Gastrocnemius medialis (tissue), 4 donors: ENCODE measurements around the gene EXOC3L4. TPM values are rescaled to one million over a fixed set of nuclear protein-coding genes. Genes with fewer than 3 reads are reported as not detected.

Experiments
- ATAC-seq, 2 donors: fragments of 150-250 bp; one replicate each; pipeline ENCODE4 v1.9.1; 2016
- DNase-seq, 2 donors: peaks; one replicate each; pipeline ENCODE4 v3.0.0-alpha.2; 2019
- H3K27ac ChIP-seq, 4 donors: fragments of 200-600 bp; sonication (generic); 1 replicate in 1 of 4; 2 replicates in 3 of 4; pipeline ENCODE4 v1.5.1; 2016 to 2018; ENCODE audit warnings: mild to moderate bottlenecking in 2 of 4, moderate library complexity in 1 of 4
- H3K27me3 ChIP-seq, 3 donors: fragments of 200-600 bp; sonication (generic) in 2 of 3; 1 replicate in 1 of 3; 2 replicates in 2 of 3; pipeline versions ENCODE4 v1.5.1 to v1.6.0; 2016 to 2019; ENCODE audit warnings: mild to moderate bottlenecking in 1 of 3, moderate library complexity in 1 of 3
- H3K36me3 ChIP-seq, 2 donors: fragments of 200-600 bp; sonication (generic) in 1 of 2; one replicate each; pipeline ENCODE4 v1.5.1; 2017 to 2018
- H3K4me1 ChIP-seq, 2 donors: fragments of 200-600 bp; sonication (generic) in 1 of 2; one replicate each; pipeline ENCODE4 v1.5.1; 2016 to 2017; ENCODE audit warnings: mild to moderate bottlenecking in 2 of 2
- H3K4me3 ChIP-seq, 4 donors: fragments of 200-600 bp; sonication (generic) in 3 of 4; 1 replicate in 1 of 4; 2 replicates in 3 of 4; pipeline ENCODE4 v1.5.1; 2016 to 2019; ENCODE audit warnings: mild to moderate bottlenecking in 2 of 4
- H3K9me3 ChIP-seq, 3 donors: fragments of 200-600 bp; sonication (generic) in 2 of 3; 1 replicate in 1 of 3; 2 replicates in 2 of 3; pipeline ENCODE4 v1.5.1; 2016 to 2019
- POLR2A ChIP-seq, 2 donors: fragments of 450-650 bp; IDR thresholded peaks; one replicate each; pipeline ENCODE4 v1.6.1; 2017; ENCODE audit warnings: antibody characterized with exemption in 2 of 2, mild to moderate bottlenecking in 2 of 2, moderate library complexity in 2 of 2
- in situ Hi-C, 4 donors: fragments of 200-750 bp; cut with MboI; loops; one replicate each; pipeline versions ENCODE4 v1.15.0 to v1.8.0; 2017; ENCODE audit warnings: low sequenced_read_pairs in 4 of 4
- intact Hi-C: fragments of 100-400 bp; cut with DNase I; formaldehyde crosslinking; loops from one replicate; pipeline ENCODE4 v1.15.1; 2023; ENCODE audit warnings: low total_unique reads
- total RNA-seq, 4 donors: library from RNA; depleted of rRNA; stranded (reverse); fragments of >200 nt; gene quantifications; one replicate each; pipeline versions ENCODE4 v1.1.0 to v1.2.3, GENCODE V29; 2016
- TF ChIP-seq, protein P1 (sequence below), 5 experiments: fragments of 450-650 bp in 3 of 5; fragments of 200-600 bp in 2 of 5; sonication (generic) in 2 of 5; IDR thresholded peaks in 4 of 5; conservative IDR thresholded peaks in 1 of 5; 1 replicate in 4 of 5; 2 replicates in 1 of 5; pipeline ENCODE4 v1.5.1; 2016 to 2019; ENCODE audit warnings: antibody characterized with exemption in 5 of 5, mild to moderate bottlenecking in 3 of 5, moderate library complexity in 3 of 5

EXOC3L4 gene
- total RNA-seq, 4 donors from 2014 or later: 0.35 to 2.4 TPM; not detected in 2

DNA sequence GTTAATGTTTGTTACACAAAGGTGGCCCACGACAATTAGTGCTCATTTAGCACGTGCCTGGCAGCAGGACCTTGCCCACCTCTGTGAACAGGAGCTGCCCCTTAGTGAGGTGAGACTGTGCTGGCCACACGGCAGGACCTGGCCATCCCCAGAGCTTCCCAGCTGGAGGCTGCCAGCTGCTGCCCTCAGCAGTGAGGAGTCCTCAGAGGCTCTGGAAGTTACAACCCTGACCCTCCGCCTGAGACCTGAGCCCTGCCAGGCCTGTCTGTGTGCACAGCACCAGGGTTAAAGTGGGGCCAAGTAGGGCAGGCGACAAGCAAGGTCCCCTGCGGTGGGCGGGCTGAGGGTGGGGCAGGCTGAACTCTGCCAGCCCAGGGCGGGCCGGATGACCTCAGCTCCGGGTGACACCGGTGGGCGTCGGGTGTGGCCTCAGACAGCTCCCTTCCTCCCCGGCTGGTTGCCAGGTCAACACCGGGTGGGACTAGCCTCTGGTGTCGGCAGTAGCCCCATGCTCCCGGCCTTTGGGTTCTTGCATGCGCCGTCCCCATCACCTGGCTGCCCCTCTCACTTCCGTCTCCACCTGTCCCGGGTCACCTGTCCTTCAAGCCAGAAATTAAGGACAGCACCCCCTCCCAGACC is 19.7 kb upstream of the EXOC3L4 start:
- Histone ChIP-seq H3K9me3 (no peaks in the 10 kb centered on the region), H3K4me3 (peak overlapping the region; percentile 48 to 65 (median 52)), H3K27me3 (no peaks in the 10 kb centered on the region), H3K36me3 (no peaks in the 10 kb centered on the region), H3K27ac (peak overlapping the region; percentile 42 to 69 (median 59)), H3K4me1 (peaks cover 8 to 17% of the 10 kb centered on the region in 2 donors)
- in situ Hi-C loops: loop anchor here in 1 of 4 donors (25.0 kb wide), 1 partner anchor 212 kb away; no protein-coding TSS in a partner anchor
- TF ChIP-seq, protein P1, sequence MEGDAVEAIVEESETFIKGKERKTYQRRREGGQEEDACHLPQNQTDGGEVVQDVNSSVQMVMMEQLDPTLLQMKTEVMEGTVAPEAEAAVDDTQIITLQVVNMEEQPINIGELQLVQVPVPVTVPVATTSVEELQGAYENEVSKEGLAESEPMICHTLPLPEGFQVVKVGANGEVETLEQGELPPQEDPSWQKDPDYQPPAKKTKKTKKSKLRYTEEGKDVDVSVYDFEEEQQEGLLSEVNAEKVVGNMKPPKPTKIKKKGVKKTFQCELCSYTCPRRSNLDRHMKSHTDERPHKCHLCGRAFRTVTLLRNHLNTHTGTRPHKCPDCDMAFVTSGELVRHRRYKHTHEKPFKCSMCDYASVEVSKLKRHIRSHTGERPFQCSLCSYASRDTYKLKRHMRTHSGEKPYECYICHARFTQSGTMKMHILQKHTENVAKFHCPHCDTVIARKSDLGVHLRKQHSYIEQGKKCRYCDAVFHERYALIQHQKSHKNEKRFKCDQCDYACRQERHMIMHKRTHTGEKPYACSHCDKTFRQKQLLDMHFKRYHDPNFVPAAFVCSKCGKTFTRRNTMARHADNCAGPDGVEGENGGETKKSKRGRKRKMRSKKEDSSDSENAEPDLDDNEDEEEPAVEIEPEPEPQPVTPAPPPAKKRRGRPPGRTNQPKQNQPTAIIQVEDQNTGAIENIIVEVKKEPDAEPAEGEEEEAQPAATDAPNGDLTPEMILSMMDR (IDR thresholded peaks at IDR 0.05 in 4 of 5, conservative IDR thresholded peaks at IDR 0.05 in 1 of 5): no peak
- no peak for TF ChIP-seq POLR2A (IDR thresholded peaks at IDR 0.05)
- DNase-seq (peak in 1 of 2 donors; percentile 51), ATAC-seq (peak in 1 of 2 donors; percentile 16)
- intact Hi-C loops: loop anchor here (1.0 to 5.0 kb wide), 2 partner anchors 52 to 217 kb away; no protein-coding TSS in a partner anchor

DNA sequence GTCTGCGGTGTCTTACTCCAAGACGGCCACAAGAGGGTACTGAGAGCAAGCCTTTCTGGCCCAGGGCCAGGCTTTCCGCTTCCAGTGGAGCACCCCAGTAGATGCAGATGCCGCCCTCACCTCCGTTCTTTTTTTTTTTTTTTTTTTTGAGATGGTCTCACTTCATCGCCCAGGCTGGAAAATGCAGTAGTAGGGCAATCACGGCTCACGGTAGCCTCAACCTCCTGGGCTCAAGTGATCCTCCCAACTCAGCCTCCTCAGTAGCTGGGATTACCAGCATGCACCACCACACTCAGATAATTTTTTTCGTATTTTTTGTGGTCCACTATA is 16.1 kb upstream of the EXOC3L4 start:
- ATAC-seq: peak; percentile 54 to 59
- H3K27ac ChIP-seq: no peak overlapping the region
- in situ Hi-C loops: loop anchor here in 1 of 4 donors (25.0 kb wide), 1 partner anchor 209 kb away; no protein-coding TSS in a partner anchor
- peaks cover 0 to 5% (median 2%) of the 10 kb centered on the region in 3 donors for H3K27me3 ChIP-seq
- no peaks in the 10 kb centered on the region for H3K36me3 ChIP-seq
- H3K9me3 ChIP-seq: no peaks in the 10 kb centered on the region
- intact Hi-C loops: loop anchor here (5.0 kb wide), 1 partner anchor 49 kb away; no protein-coding TSS in a partner anchor
- no peak overlapping the region for H3K4me3 ChIP-seq
- DNase-seq: peak; percentile 47 to 70
- peaks cover 4 to 17% of the 10 kb centered on the region in 2 donors for H3K4me1 ChIP-seq
- TF ChIP-seq POLR2A (IDR thresholded peaks at IDR 0.05): no peak
- TF ChIP-seq, protein P1 (IDR thresholded peaks at IDR 0.05 in 4 of 5, conservative IDR thresholded peaks at IDR 0.05 in 1 of 5): peak; percentile 52 to 78 (median 62)

GRCh38 chr14:103078860-103079587 is 15.5 kb upstream of the EXOC3L4 start:
- in situ Hi-C loops: loop anchor here in 1 of 4 donors (25.0 kb wide), 1 partner anchor 208 kb away; no protein-coding TSS in a partner anchor
- peaks cover 0 to 9% (median 6%) of the 10 kb centered on the region in 3 donors for H3K27me3 ChIP-seq
- ATAC-seq: no peak
- H3K36me3 ChIP-seq: no peaks in the 10 kb centered on the region
- H3K4me3 ChIP-seq: no peak overlapping the region
- H3K27ac ChIP-seq: no peak overlapping the region
- intact Hi-C loops: loop anchor here (5.0 kb wide), 1 partner anchor 48 kb away; no protein-coding TSS in a partner anchor
- TF ChIP-seq POLR2A (IDR thresholded peaks at IDR 0.05): no peak
- TF ChIP-seq, protein P1 (IDR thresholded peaks at IDR 0.05 in 4 of 5, conservative IDR thresholded peaks at IDR 0.05 in 1 of 5): no peak
- H3K9me3 ChIP-seq: no peaks in the 10 kb centered on the region
- DNase-seq: no peak
- peaks cover 4 to 17% of the 10 kb centered on the region in 2 donors for H3K4me1 ChIP-seq

DNA sequence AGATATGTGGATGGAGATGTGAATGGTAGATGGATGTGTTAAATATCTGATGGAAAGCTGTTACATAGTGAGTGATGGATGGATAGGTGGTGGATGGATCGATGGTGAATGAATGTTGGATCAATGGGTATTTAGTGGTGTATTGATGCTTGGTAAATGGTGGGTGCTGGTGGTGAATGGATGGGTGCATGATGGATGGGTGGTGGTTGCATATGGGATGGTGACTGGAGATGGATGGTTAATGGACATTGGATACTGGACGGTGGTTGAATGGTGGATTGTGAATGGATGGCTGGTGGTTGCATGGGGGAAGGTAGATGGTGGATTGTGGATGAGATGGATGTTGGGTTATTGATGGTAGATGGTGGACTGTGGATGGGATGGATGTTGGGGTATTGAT is 12.6 kb upstream of the EXOC3L4 start:
- Histone ChIP-seq H3K9me3 (no peaks in the 10 kb centered on the region), H3K27me3 (peaks cover 4 to 22% (median 9%) of the 10 kb centered on the region in 3 donors), H3K36me3 (no peaks in the 10 kb centered on the region), H3K4me3 (no peak overlapping the region), H3K4me1 (no peaks in the 10 kb centered on the region), H3K27ac (no peak overlapping the region)
- in situ Hi-C loops: loop anchor here in 1 of 4 donors (25.0 kb wide), 1 partner anchor 205 kb away; no protein-coding TSS in a partner anchor
- intact Hi-C loops: no loop called here
- ATAC-seq (no peak), DNase-seq (no peak)
- no peak for TF ChIP-seq POLR2A (IDR thresholded peaks at IDR 0.05)
- TF ChIP-seq, protein P1 (IDR thresholded peaks at IDR 0.05 in 4 of 5, conservative IDR thresholded peaks at IDR 0.05 in 1 of 5): no peak
